IMR-90 (cell line): ENCODE measurements around the gene TCAP. TPM values are rescaled to one million over a fixed set of nuclear protein-coding genes. Genes with fewer than 3 reads are reported as not detected.

Experiments
- ATAC-seq: fragments of 200-7000 bp; cut with Tn5 transposase; 2 replicates; pipeline ENCODE4 v1.9.1; 2020; ENCODE audit warnings: low read depth, mild to moderate bottlenecking, moderate library complexity
- BruUV-seq: library from RNA; stranded (reverse); fragments of 400-500 nt; replicated peaks from 2 replicates; lab custom pipeline; 2021; lab: Mats Ljungman, UMichigan
- CTCF ChIA-PET: fragments of 300-600 bp; formaldehyde crosslinking; extraction: SDS; loops from one replicate; lab custom pipeline; 2021; ENCODE audit warnings: antibody characterized with exemption; lab: Yijun Ruan, JAX
- POLR2A ChIA-PET: fragments of 300-600 bp; sonication (Branson Sonifier 250); formaldehyde crosslinking; loops from one replicate; lab custom pipeline; 2022; ENCODE audit warnings: antibody characterized with exemption; ENCODE audit not compliant: unreplicated experiment; lab: Charles Lee
- DNase-seq: peaks from one replicate; pipeline ENCODE4 v3.0.0; 2013
- H2AFZ ChIP-seq: replicated peaks from 2 replicates; pipeline ENCODE3; 2013; ENCODE audit warnings: low read length, mild to moderate bottlenecking; ENCODE audit not compliant: poor library complexity
- H2AK5ac ChIP-seq: 2 replicates; pipeline ENCODE4 v1.6.1; 2013; ENCODE audit warnings: low read depth, low read length, inconsistent platforms
- H2AK9ac ChIP-seq: replicated peaks from 2 replicates; pipeline ENCODE3; 2013; ENCODE audit warnings: mild to moderate bottlenecking, low read depth, low read length, moderate library complexity; ENCODE audit not compliant: poor library complexity
- H2BK120ac ChIP-seq: 2 replicates; pipeline ENCODE4 v1.6.1; 2013; ENCODE audit warnings: low read depth, low read length, inconsistent platforms
- H2BK15ac ChIP-seq: 3 replicates; pipeline ENCODE4 v1.6.1; 2013; ENCODE audit warnings: low read depth, low read length, inconsistent platforms
- H2BK20ac ChIP-seq: 2 replicates; pipeline ENCODE4 v1.6.1; 2013; ENCODE audit warnings: low read depth, mild to moderate bottlenecking, inconsistent platforms, low read length, moderate library complexity
- H2BK5ac ChIP-seq: 2 replicates; pipeline ENCODE4 v1.6.1; 2013; ENCODE audit warnings: mild to moderate bottlenecking, low read depth, low read length, inconsistent platforms; ENCODE audit not compliant: poor library complexity, severe bottlenecking
- H3K14ac ChIP-seq: replicated peaks from 2 replicates; pipeline ENCODE4 v1.6.1; 2013; ENCODE audit warnings: low read depth, low read length, inconsistent platforms
- H3K18ac ChIP-seq: 2 replicates; pipeline ENCODE4 v1.6.1; 2013; ENCODE audit warnings: low read depth, low read length, control low read depth
- H3K23ac ChIP-seq: 2 replicates; pipeline ENCODE4 v1.6.1; 2013; ENCODE audit warnings: low read depth, low read length, inconsistent platforms
- H3K27ac ChIP-seq: 2 replicates; pipeline ENCODE4 v1.5.1; 2013; ENCODE audit warnings: mild to moderate bottlenecking, control low read depth, low read length; ENCODE audit not compliant: insufficient read depth
- H3K27me3 ChIP-seq: 2 replicates; pipeline ENCODE4 v1.6.1; 2013; ENCODE audit warnings: low read length; ENCODE audit not compliant: control insufficient read depth, insufficient read depth
- H3K36me3 ChIP-seq: 2 replicates; pipeline ENCODE4 v1.6.1; 2013; ENCODE audit warnings: low read length, mixed read lengths; ENCODE audit not compliant: control insufficient read depth, insufficient read depth
- H3K4ac ChIP-seq: 2 replicates; pipeline ENCODE4 v1.6.1; 2013; ENCODE audit warnings: low read depth, low read length, inconsistent platforms
- H3K4me1 ChIP-seq: 2 replicates; pipeline ENCODE4 v1.6.1; 2013; ENCODE audit warnings: low read length, mixed read lengths; ENCODE audit not compliant: control insufficient read depth, insufficient read depth
- H3K4me2 ChIP-seq: 2 replicates; pipeline ENCODE4 v1.6.1; 2013; ENCODE audit warnings: low read depth, mild to moderate bottlenecking, control low read depth, low read length, moderate library complexity
- H3K4me3 ChIP-seq: 2 replicates; pipeline ENCODE4 v1.5.1; 2013; ENCODE audit warnings: low read depth, mild to moderate bottlenecking, control low read depth, low read length, moderate library complexity; ENCODE audit not compliant: insufficient read depth
- H3K56ac ChIP-seq: 2 replicates; pipeline ENCODE4 v1.6.1; 2013; ENCODE audit warnings: low read length, inconsistent platforms; ENCODE audit not compliant: insufficient read depth; ENCODE audit errors: extremely low read depth
- H3K79me1 ChIP-seq, 2 experiments: 2 replicates each; pipeline ENCODE4 v1.6.1; 2013; ENCODE audit warnings: low read length in 2 of 2, inconsistent platforms in 1 of 2, low read depth in 1 of 2
- H3K9ac ChIP-seq: 2 replicates; pipeline ENCODE4 v1.6.1; 2013; ENCODE audit warnings: low read depth, low read length, control low read depth
- H3K9me1 ChIP-seq: 2 replicates; pipeline ENCODE4 v1.6.1; 2013; ENCODE audit warnings: low read length, inconsistent platforms; ENCODE audit not compliant: insufficient read depth
- H3K9me3 ChIP-seq: 2 replicates; pipeline ENCODE4 v1.6.1; 2013; ENCODE audit warnings: low read length; ENCODE audit not compliant: control insufficient read depth, insufficient read depth
- H4K20me1 ChIP-seq: 2 replicates; pipeline ENCODE4 v1.6.1; 2013; ENCODE audit warnings: low read length, inconsistent platforms; ENCODE audit not compliant: insufficient read depth
- H4K5ac ChIP-seq: 2 replicates; pipeline ENCODE4 v1.6.1; 2013; ENCODE audit warnings: mild to moderate bottlenecking, low read depth, low read length, control low read depth
- H4K8ac ChIP-seq, 2 experiments: 2 replicates each; pipeline ENCODE4 v1.6.1; 2013; ENCODE audit warnings: low read depth in 2 of 2, low read length in 2 of 2, control low read depth in 1 of 2, inconsistent platforms in 1 of 2
- H4K91ac ChIP-seq: 2 replicates; pipeline ENCODE4 v1.6.1; 2013; ENCODE audit warnings: low read depth, low read length, inconsistent platforms; ENCODE audit not compliant: insufficient read depth
- BHLHE40 ChIP-seq: fragments of 150-350 bp; IDR thresholded peaks from 2 replicates; pipeline ENCODE4 v1.6.1; 2016; ENCODE audit warnings: mild to moderate bottlenecking, low read depth, low read length
- CHD1 ChIP-seq: IDR thresholded peaks from 2 replicates; pipeline ENCODE4 v1.6.1; 2012; ENCODE audit warnings: low read depth, low read length, improper control_type of control experiment
- CTCF ChIP-seq: conservative IDR thresholded peaks from 2 replicates; pipeline ENCODE4 v1.5.1; 2012; ENCODE audit warnings: mild to moderate bottlenecking, low read depth, low read length, improper control_type of control experiment
- ELK1 ChIP-seq: fragments of 150-350 bp; IDR thresholded peaks from 2 replicates; pipeline ENCODE4 v1.6.1; 2016; ENCODE audit warnings: low read depth, mild to moderate bottlenecking, low read length, moderate library complexity, borderline replicate concordance
- FOS ChIP-seq: fragments of 150-350 bp; IDR thresholded peaks from 2 replicates; pipeline ENCODE4 v1.6.1; 2016; ENCODE audit warnings: low read depth, low read length
- MAFK ChIP-seq: IDR thresholded peaks from 2 replicates; pipeline ENCODE4 v1.6.1; 2012; ENCODE audit warnings: low read depth, low read length, improper control_type of control experiment
- MAZ ChIP-seq: IDR thresholded peaks from 2 replicates; pipeline ENCODE4 v1.6.1; 2012; ENCODE audit warnings: low read depth, mild to moderate bottlenecking, low read length, improper control_type of control experiment, moderate library complexity, borderline replicate concordance
- MXI1 ChIP-seq: IDR thresholded peaks from 2 replicates; pipeline ENCODE4 v1.6.1; 2012; ENCODE audit warnings: low read depth, mild to moderate bottlenecking, low read length, moderate library complexity, borderline replicate concordance
- NFE2L2 ChIP-seq: fragments of 150-350 bp; IDR thresholded peaks from 2 replicates; pipeline ENCODE4 v1.6.1; 2016; ENCODE audit warnings: low read depth, mild to moderate bottlenecking, low read length
- RCOR1 ChIP-seq: IDR thresholded peaks from 2 replicates; pipeline ENCODE4 v1.6.1; 2012; ENCODE audit warnings: mild to moderate bottlenecking, low read length, improper control_type of control experiment; ENCODE audit not compliant: insufficient replicate concordance
- USF2 ChIP-seq: fragments of 150-350 bp; IDR thresholded peaks from 2 replicates; pipeline ENCODE4 v1.6.1; 2017; ENCODE audit warnings: mild to moderate bottlenecking, antibody characterized with exemption, low read length, low read depth
- WGBS, 2 experiments: methylation state at CpG; one replicate each; pipeline versions ENCODE4 v1.1.5 to v1.1.7; 2013; ENCODE audit warnings: missing lambda C conversion rate in 2 of 2; ENCODE audit not compliant: insufficient read length in 1 of 2; ENCODE audit errors: extremely low coverage in 2 of 2; 5-methylcytosine and 5-hydroxymethylcytosine counted together
- dilution Hi-C: fragments of 300-500 bp; cut with HindIII; formaldehyde crosslinking; loops from one replicate; pipeline ENCODE4 v1.14.3; 2018; ENCODE audit warnings: low sequenced_read_pairs; ENCODE audit not compliant: unreplicated experiment
- in situ Hi-C: fragments of 300-500 bp; cut with MboI; formaldehyde crosslinking; loops from 3 replicates; pipeline ENCODE4 v1.14.3; 2019; ENCODE audit warnings: low sequenced_read_pairs, inconsistent platforms, mixed read lengths
- intact Hi-C: fragments of 100-400 bp; cut with micrococcal nuclease; formaldehyde crosslinking; loops from 2 replicates; pipeline ENCODE4 v1.10.0; 2022
- polyA plus RNA-seq, 3 experiments: library from polyadenylated mRNA; depleted of rRNA; stranded (reverse); fragments of >200 nt; gene quantifications; 2 replicates each; pipeline ENCODE4 v1.2.3, GENCODE V29; 2012; ENCODE audit warnings: low replicate concordance in 1 of 3
- total RNA-seq: library from RNA; depleted of rRNA; stranded (reverse); fragments of >200 nt; gene quantifications from 2 replicates; pipeline ENCODE4 v1.2.3, GENCODE V29; 2012

Gene TCAP
- total and polyA plus RNA-seq, 2 of the 4 experiments (the other 2 are of a cell fraction) = under 0.01 to 0.21 TPM

GRCh38 chr17:39664581-39665561, at the start of gene TCAP (continued):
- TF ChIP-seq MXI1 = no peak
- TF ChIP-seq CHD1 = no peak
- TF ChIP-seq RCOR1 = no peak
- no peak for TF ChIP-seq NFE2L2

GRCh38 chr17:39615434-39615833, 49.7 kb upstream of the TCAP start:
- in situ Hi-C loops = no loop called here
- Histone ChIP-seq H2AK9ac (no peak overlapping the region), H3K9me1 (no peaks in the 10 kb centered on the region), H2BK120ac (no peak overlapping the region), H3K23ac (no peak overlapping the region), H3K79me1 (no peaks in the 10 kb centered on the region), H2BK5ac (no peak overlapping the region), H2BK15ac (no peak overlapping the region), H3K18ac (no peak overlapping the region), H3K27me3 (peaks cover 61% of the 10 kb centered on the region), H3K4ac (no peak overlapping the region), H3K4me3 (no peak overlapping the region), H3K27ac (no peak overlapping the region), H4K91ac (no peak overlapping the region), H2AFZ (no peak overlapping the region), H3K4me2 (no peak overlapping the region), H3K14ac (no peak overlapping the region), H4K8ac (no peak overlapping the region), H3K4me1 (no peaks in the 10 kb centered on the region), H3K9me3 (no peaks in the 10 kb centered on the region), H3K36me3 (no peaks in the 10 kb centered on the region), H4K5ac (no peak overlapping the region), H3K56ac (no peak overlapping the region), H3K9ac (no peak overlapping the region), H2AK5ac (no peak overlapping the region), H2BK20ac (no peak overlapping the region), H4K20me1 (no peaks in the 10 kb centered on the region)
- ATAC-seq (no peak), DNase-seq (no peak)
- intact Hi-C loops = no loop called here
- POLR2A ChIA-PET = no interaction called here
- CTCF ChIA-PET = interaction anchor here (1.4 kb wide), 1 partner anchor 8 kb away, joined by 4 read pairs; no protein-coding TSS in a partner anchor
- dilution Hi-C loops = no loop called here
- no TSS peak for BruUV-seq
- no CpG with 5 or more reads among the region's 6 CpGs for WGBS, 2 experiments
- TF ChIP-seq MAFK (no peak), USF2 (no peak), FOS (no peak), BHLHE40 (no peak), MXI1 (no peak), RCOR1 (no peak), MAZ (no peak), CHD1 (no peak), ELK1 (no peak), CTCF (no peak)
